ENCODE data around the gene TICRR. TPM values are rescaled to one million over a fixed set of nuclear protein-coding genes. Genes with fewer than 3 reads are reported as not detected.
"Not testable (repeated sequence)": the region's sequence is repeated elsewhere in the genome, so short reads cannot be mapped to it uniquely, and the experiment has no call there.

Gene TICRR
- total RNA-seq, 1 donor from 2014 or later, result 0.40 TPM

- peak in 1 of 2 donors; percentile 29 for DNase-seq (ENCODE audit: low read depth in 2 of 2)
These were observed 9.1 kb upstream of the TICRR start for GRCh38 chr15:89566181-89566580.

DNA sequence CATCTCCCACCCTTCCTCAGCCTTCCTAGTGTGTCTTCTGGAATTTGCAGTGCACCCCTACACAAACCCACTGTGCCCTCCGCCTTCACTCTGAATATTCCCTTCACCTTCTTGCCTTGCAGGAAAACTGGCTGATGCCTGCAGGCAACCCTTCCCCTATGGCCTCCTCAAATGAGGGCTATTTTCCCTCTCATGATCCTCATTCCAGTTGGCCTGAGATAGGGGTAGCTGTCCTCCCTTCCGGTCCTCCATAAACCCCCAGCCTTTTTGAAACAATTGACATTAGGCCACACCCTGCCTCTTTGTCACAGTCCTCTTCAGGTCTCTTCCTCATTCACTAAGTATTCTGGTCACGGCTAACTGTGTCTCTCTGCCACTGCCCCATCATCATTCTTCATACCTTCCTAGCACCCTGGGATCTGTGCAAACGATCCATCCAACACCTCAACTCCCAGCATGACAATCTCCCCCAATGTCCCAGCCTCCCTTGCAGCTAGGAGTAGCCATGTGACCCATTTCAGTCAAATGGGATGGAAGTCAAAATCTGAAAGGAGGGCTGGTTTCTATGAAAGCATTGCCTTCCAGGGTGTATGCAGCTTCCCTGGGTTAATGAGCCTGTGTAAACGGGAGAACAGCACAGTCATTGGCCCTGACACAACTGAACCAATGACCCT, 8.5 kb upstream of the TICRR start:
- no peak for DNase-seq (ENCODE audit: low read depth in 2 of 2)

DNA sequence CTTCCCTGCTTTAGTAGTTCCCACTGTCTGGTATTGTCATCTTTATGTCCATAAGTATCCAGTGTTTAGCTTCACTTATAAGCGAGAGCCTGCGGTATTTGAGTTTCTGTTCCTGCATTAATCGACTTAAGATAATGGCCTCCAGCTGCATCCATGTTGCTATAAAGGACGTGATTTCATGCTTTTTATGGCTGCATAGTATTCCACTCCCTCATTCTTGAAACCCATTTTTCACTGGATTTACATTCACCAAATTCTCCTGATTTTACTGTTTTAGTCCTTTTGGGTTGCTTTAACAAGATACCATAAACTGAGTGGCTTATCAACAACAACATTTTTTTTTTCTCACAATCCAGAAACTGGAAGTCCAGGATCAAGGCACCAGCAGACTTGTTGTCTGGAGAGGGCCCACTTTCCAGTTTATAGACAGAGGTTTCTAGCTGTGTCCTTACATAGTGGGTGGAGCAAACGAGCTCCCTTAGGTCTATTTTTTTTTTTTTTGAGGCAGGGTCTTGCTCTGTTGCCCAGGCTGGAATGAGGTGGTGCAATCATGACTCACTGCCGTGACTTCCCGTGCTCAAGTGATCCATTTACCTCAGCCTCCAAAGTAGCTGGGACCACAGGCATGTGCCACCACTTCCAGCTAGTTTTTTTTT, 6.1 kb upstream of the TICRR start:
- DNase-seq (ENCODE audit: low read depth in 2 of 2), result no peak

- DNase-seq (ENCODE audit: low read depth in 2 of 2), result peak; percentile 4 to 25
These were observed 567 bp downstream of the TICRR start for GRCh38 chr15:89575656-89576416.

DNA sequence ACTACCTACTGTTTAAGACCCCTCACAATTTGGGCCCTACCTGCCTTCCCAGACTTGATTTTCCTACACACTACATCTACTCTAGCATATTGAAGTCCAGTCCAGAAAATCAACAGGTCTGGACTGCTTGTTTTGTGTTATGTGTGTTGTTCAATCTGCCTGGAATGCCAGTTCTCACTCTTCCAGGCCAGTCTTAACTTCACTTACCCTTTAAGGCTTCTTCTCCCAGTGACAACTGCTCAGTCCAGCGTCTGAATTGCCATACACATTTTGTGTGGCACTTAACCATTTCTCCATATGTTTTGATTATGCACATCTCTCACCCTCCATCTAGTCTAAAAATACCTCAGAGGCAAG, 1.1 kb downstream of the TICRR start:
- DNase-seq (ENCODE audit: low read depth in 2 of 2), result peak; percentile 4 to 26

GRCh38 chr15:89577776-89578115, 2.5 kb downstream of the TICRR start:
- no peak for DNase-seq (ENCODE audit: low read depth in 2 of 2)

GRCh38 chr15:89578146-89578545, 2.9 kb downstream of the TICRR start:
- DNase-seq (ENCODE audit: low read depth in 2 of 2), result no peak

DNA sequence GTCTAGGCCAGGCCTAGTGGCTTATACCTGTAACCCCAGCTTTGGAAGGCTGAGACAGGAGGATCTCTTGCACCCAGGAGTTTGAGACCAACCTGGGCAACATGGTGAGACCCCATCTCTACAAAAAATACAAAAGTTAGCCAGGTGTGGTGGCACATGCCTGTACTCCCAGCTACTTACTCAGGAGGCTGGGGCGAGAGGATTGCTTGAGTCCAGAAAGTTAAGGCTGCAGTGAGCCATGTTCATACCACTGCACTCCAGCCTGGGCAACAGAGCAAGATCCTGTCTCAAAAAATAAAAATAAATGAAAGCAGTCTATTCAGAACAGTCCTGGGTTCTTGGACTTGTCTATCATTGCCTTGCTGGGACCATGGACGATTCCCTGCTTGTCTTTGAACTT, 5.5 kb downstream of the TICRR start:
- not testable (repeated sequence) for DNase-seq (ENCODE audit: low read depth in 2 of 2)

GRCh38 chr15:89586651-89587050, 11.4 kb downstream of the TICRR start:
- no peak for DNase-seq (ENCODE audit: low read depth in 2 of 2)

DNA sequence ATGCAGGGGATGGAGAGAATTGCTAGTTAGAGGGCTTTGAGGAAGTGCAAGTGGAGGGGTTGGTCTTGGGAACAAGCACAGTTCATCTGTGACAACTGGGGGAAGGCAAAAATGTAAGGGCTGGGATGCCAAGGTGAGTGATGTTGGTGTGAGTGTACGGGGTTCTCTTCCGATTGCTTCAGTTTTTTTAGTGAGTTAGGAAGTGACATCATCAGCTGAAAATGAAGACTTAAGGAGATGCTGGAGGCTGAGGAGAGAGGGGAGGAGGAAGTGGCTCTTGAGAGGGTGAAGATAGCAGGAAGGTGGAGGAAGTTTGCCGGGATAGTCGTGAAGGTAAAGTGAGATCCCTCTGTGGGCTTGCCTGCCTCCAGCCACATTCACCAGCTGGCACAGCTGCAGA, 12.7 kb downstream of the TICRR start:
- DNase-seq (ENCODE audit: low read depth in 2 of 2), result peak in 1 of 2 donors; percentile 55

GRCh38 chr15:89591834-89592233, 16.6 kb downstream of the TICRR start:
- DNase-seq (ENCODE audit: low read depth in 2 of 2), result peak in 1 of 2 donors; percentile 3

DNA sequence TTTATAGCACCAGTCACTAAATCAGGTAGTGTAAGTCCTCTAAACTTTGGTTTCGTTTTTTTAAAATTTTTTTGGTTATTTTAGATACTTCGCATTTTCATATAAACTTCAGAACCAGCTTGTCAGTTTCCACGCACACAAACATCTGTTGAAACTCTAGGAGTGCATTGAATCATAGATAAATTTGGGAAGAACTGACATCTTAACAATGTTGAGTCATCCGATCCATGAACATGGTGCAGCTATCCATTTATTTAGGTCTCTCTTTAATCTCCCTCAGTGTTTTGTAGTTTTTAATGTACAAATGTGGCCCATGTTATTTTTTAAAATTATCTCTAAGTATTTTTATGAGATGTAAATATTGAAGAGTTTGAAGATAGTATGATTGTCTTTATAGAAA, 17.7 kb downstream of the TICRR start:
- no peak for DNase-seq (ENCODE audit: low read depth in 2 of 2)

DNA sequence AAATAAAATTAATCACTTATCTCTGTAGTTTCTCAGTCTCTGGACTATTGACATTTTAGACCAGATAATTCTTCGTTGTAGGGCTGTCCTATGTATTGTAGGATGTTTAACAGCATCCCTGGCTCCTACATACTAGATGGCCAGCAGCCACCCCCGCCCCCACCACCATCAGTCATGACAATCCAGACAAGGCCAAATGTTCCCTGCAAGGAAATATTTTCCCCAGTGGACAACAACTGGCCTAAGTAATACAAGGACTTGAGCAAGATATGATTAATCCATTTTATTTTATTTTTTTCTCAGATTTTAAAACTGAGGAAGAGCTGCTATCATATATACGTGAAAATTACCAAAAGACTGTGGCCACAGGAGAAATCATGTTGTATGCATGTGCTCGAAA, 23.8 kb downstream of the TICRR start:
- no peak for DNase-seq (ENCODE audit: low read depth in 2 of 2)

GRCh38 chr15:89611317-89611716, 36.0 kb downstream of the TICRR start:
- no peak for DNase-seq (ENCODE audit: low read depth in 2 of 2)

GRCh38 chr15:89613031-89613430, 37.8 kb downstream of the TICRR start:
- no peak for DNase-seq (ENCODE audit: low read depth in 2 of 2)

DNA sequence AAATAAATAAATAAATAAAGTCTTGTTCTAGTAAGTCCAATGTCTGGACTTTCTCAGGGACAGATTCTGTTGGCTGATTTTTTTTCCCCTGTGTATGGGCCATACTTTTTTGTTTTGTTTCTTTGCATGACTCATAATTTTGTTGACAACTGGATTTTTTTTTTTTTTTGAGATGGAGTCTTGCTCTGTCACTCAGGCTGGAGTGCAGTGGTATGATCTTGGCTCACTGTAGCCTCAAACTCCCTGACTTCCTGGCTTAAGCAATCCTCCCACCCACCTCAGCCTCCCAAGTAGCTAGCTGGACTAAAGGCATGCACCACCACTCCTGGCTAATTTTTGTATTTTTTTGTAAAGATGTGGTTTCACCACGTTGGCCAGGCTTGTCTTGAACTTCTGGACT, 38.9 kb downstream of the TICRR start:
- no peak for DNase-seq (ENCODE audit: low read depth in 2 of 2)

DNA sequence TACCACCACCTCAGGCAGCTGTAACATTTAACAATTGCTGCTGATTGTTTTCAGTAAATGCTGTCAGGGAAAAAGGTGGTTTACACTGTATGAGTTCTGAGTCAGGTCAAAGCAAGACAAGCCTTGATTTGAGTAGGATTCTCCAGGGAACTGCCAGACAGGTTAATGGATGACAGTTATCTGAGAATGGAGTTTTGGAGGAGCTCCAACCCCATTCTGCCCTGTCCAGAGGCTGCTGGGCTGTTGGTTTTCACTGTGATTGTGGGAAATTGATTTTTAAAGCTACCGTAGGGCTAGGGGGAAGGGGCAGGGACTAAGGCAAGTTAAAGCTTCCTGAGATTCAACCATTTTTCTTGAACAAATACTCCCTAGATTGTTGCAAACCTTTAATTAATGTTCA, 39.9 kb downstream of the TICRR start:
- no peak for DNase-seq (ENCODE audit: low read depth in 2 of 2)

DNA sequence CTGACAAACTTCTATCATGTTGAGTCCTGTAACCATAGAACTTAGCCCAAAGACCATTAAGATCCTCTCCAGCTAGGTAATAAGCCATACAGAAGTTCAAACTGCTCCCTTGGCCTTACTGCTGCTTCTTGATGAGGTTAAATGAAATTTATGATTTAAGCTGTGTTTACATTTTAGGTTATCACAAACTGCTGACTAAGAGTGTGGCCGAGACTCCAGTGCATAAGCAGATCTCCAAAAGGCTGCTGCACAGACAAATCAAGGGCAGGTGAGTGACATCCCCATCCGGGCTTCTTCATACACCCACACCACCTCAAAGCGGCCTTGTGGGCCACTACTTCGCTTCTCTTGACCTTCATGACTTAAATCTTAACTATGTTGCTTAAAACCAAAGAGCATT, 41.0 kb downstream of the TICRR start:
- DNase-seq (ENCODE audit: low read depth in 2 of 2), result no peak

DNA sequence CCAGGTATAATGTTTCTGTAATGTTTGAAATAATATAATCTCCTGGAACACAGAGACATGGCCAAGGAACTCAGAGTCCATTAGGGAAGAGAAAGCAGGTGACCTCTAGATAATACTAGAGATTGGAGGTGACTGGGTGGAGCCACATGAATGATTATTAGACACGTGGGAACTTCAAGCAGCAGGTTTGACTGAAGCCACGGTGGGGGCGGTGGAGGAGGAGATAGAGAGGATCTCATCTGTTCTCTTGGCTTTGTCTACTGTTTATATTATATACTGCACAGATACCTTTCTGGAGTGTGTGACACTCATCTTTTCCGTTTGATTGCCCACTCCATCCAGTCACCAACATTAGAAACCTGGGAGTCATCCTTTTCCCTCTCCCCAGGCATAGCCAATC, 46.3 kb downstream of the TICRR start:
- DNase-seq (ENCODE audit: low read depth in 2 of 2), result no peak

DNA sequence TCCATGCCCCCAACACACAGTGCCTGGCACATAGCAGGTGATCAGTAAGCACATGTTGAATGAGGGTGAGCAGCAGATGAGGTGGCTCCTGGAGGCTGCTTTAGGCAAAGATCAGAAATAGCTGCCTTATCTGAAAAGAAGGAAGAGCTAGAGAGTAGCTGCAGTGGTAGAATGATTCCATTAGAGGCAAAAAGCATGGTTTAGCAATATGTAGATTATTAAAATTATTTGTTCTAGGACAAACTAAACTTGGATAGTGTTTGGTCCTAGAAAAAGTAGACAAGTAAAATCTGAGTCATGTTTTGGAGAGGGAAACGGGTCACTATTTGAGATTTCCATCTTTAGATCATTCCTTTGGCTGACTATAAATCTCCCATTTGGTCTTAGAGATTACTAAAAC, 47.9 kb downstream of the TICRR start:
- no peak for DNase-seq (ENCODE audit: low read depth in 2 of 2)

DNA sequence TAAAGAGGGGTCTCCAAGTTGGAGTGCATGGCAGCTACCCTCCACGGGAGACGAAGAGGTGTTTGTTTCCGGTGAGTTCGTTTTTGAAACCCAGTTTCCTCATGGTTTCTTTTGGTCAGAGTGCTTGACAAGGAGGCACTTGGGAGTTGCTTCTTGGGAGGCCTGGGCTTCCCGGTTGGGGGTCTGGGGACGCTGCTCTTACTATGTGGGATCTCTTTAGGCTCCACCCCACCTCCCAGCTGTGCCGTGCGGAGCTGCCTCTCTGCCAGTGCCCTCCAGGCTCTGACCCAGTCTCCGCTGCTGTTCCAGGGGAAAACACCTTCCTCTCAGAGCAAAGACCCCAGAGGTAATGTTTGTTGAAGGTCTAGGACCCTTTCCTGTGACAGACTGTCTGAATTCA, 50.4 kb downstream of the TICRR start:
- no peak for DNase-seq (ENCODE audit: low read depth in 2 of 2)

GRCh38 chr15:89627256-89627970, 52.1 kb downstream of the TICRR start:
- no peak for DNase-seq (ENCODE audit: low read depth in 2 of 2)

Measured in lung microvascular endothelial cell (primary cell).